GM12878 (cell line): ENCODE measurements around the gene FREY1. TPM values are rescaled to one million over a fixed set of nuclear protein-coding genes. Genes with fewer than 3 reads are reported as not detected.

Experiments used
- ATAC-seq: fragments of 200-7000 bp; cut with Tn5 transposase; 3 replicates; pipeline ENCODE4 v1.9.1; 2020; ENCODE audit warnings: mild to moderate bottlenecking, moderate library complexity
- BruUV-seq: library from RNA; stranded (reverse); fragments of 400-500 nt; replicated peaks from 2 replicates; lab custom pipeline; 2021; lab: Mats Ljungman, UMichigan
- CTCF ChIA-PET: fragments of 300-600 bp; sonication (Branson Sonifier 250); formaldehyde crosslinking; extraction: SDS; loops from one replicate; lab custom pipeline; 2021; ENCODE audit warnings: inconsistent platforms; lab: Yijun Ruan, JAX
- POLR2A ChIA-PET: fragments of 350-600 bp; formaldehyde crosslinking; extraction: SDS; loops from one replicate; lab custom pipeline; 2021; ENCODE audit warnings: inconsistent platforms; lab: Charles Lee
- RAD21 ChIA-PET: fragments of 300-600 bp; sonication (Branson Sonifier 250); formaldehyde crosslinking; loops from one replicate; lab custom pipeline; 2023; ENCODE audit warnings: antibody characterized with exemption; ENCODE audit not compliant: unreplicated experiment; lab: Charles Lee
- SMC1A ChIA-PET: fragments of 300-600 bp; sonication (Branson Sonifier 250); formaldehyde crosslinking; loops from one replicate; lab custom pipeline; 2023; ENCODE audit not compliant: unreplicated experiment, uncharacterized antibody; lab: Charles Lee
- DNase-seq: peaks from one replicate; pipeline ENCODE4 v3.0.0-alpha.2; 2011; ENCODE audit warnings: low read depth, low spot score
- FAIRE-seq: peaks from 3 replicates; lab custom pipeline; 2011; peaks lifted over from hg19 to GRCh38; lab: Jason Lieb, UNC
- H2AFZ ChIP-seq: 2 replicates; pipeline ENCODE4 v1.6.0; 2011; ENCODE audit warnings: low read depth, low read length, control low read depth; ENCODE audit not compliant: control insufficient read depth
- H3K27ac ChIP-seq: 2 replicates; pipeline ENCODE4 v1.5.1; 2011; ENCODE audit warnings: control low read depth; ENCODE audit not compliant: control insufficient read depth, insufficient read depth
- H3K27me3 ChIP-seq, 2 experiments: replicated peaks in 1 of 2; 2 replicates each; pipeline versions ENCODE4 v1.6.0 to v1.6.1; 2011; ENCODE audit warnings: low read length in 1 of 2; ENCODE audit not compliant: control insufficient read depth in 2 of 2, insufficient read depth in 2 of 2
- H3K36me3 ChIP-seq, 2 experiments: 2 replicates each; pipeline ENCODE4 v1.5.1; 2011; ENCODE audit warnings: low read length in 1 of 2; ENCODE audit not compliant: control insufficient read depth in 2 of 2, insufficient read depth in 2 of 2
- H3K4me1 ChIP-seq: 2 replicates; pipeline ENCODE4 v1.6.1; 2011; ENCODE audit warnings: mild to moderate bottlenecking, low read length, moderate library complexity, mixed read lengths; ENCODE audit not compliant: control insufficient read depth, insufficient read depth
- H3K4me2 ChIP-seq: 2 replicates; pipeline ENCODE4 v1.6.0; 2011; ENCODE audit warnings: control low read depth; ENCODE audit not compliant: control insufficient read depth, insufficient read depth
- H3K4me3 ChIP-seq: fragments of 200-600 bp; sonication (generic); 2 replicates; pipeline ENCODE4 v1.5.1; 2016
- H3K79me2 ChIP-seq: 2 replicates; pipeline ENCODE4 v1.6.0; 2011; ENCODE audit warnings: low read length; ENCODE audit not compliant: control insufficient read depth, insufficient read depth
- H3K9ac ChIP-seq: 2 replicates; pipeline ENCODE4 v1.8.0; 2011; ENCODE audit warnings: low read length, control low read depth, mixed read lengths; ENCODE audit not compliant: control insufficient read depth, insufficient read depth
- H3K9me3 ChIP-seq: replicated peaks from 3 replicates; pipeline ENCODE4 v1.5.1; 2011; ENCODE audit warnings: mild to moderate bottlenecking, low read length; ENCODE audit not compliant: control insufficient read depth, insufficient read depth
- H4K20me1 ChIP-seq: 2 replicates; pipeline ENCODE4 v1.6.0; 2011; ENCODE audit not compliant: control insufficient read depth, insufficient read depth
- BCLAF1 ChIP-seq: fragments of 450-650 bp; IDR thresholded peaks from 2 replicates; pipeline ENCODE4 v1.6.1; 2017; ENCODE audit warnings: antibody characterized with exemption, mild to moderate bottlenecking, moderate library complexity
- REST ChIP-seq: IDR thresholded peaks from 2 replicates; pipeline ENCODE4 v1.6.1; 2012; ENCODE audit warnings: mild to moderate bottlenecking, low read depth, low read length
- SKIL ChIP-seq: fragments of 450-650 bp; IDR thresholded peaks from 2 replicates; pipeline ENCODE4 v1.6.1; 2017; ENCODE audit warnings: mild to moderate bottlenecking, low read depth, inconsistent platforms; ENCODE audit not compliant: poor library complexity, severe bottlenecking
- WGBS: methylation state at CpG from one replicate; pipeline ENCODE4 v1.1.6; 2016; ENCODE audit warnings: low lambda C conversion rate; ENCODE audit not compliant: insufficient replicate concordance, insufficient coverage; ENCODE audit errors: missing lambda C conversion rate; 5-methylcytosine and 5-hydroxymethylcytosine counted together
- in situ Hi-C: fragments of 300-500 bp; cut with MboI; formaldehyde crosslinking; loops from 9 replicates; pipeline ENCODE4 v1.14.3; 2018; ENCODE audit warnings: mixed read lengths
- intact Hi-C: fragments of 100-400 bp; cut with micrococcal nuclease; formaldehyde crosslinking; loops from one replicate; pipeline ENCODE4 v1.14.2; 2022; ENCODE audit not compliant: unreplicated experiment
- polyA plus RNA-seq, 11 experiments: library from polyadenylated mRNA; depleted of rRNA in 4 of 11; unstranded in 6 of 11; stranded (reverse) in 5 of 11; fragments of >200 nt; fragmentation: Nextera tagmentation in 4 of 11; fragmentation: Illumina TruSeq in 1 of 11; extraction: Ambion mirVana in 4 of 11; extraction: Trizol in 1 of 11; gene quantifications; 1 replicate in 1 of 11; 2 replicates in 10 of 11; pipeline versions ENCODE4 v1.2.1 to v1.2.3, GENCODE V29; 2011 to 2016; ENCODE audit warnings: inconsistent platforms in 2 of 11, missing spikeins in 2 of 11, low read depth in 1 of 11
- total RNA-seq, 4 experiments: library from RNA; depleted of rRNA in 3 of 4; stranded (reverse); fragments of >200 nt in 3 of 4; fragmentation: Illumina TruSeq in 1 of 4; extraction: Trizol in 1 of 4; gene quantifications; 2 replicates each; pipeline versions ENCODE4 v1.2.1 to v1.2.3, GENCODE V29; 2013 to 2021

The FREY1 gene
- total and polyA plus RNA-seq, 10 of the 15 experiments (the other 5 are each of a cell fraction or from before 2014, with no cell fraction given), result 0.13 to 1.7 (median 0.39) TPM; not detected in 3

GRCh38 chr11:45895553-45896259, 11.4 kb downstream of the FREY1 start:
- H4K20me1 ChIP-seq, result no peaks in the 10 kb centered on the region; the same call in 1 of the 2 replicates
- FAIRE-seq (no peak), ATAC-seq (no peak), DNase-seq (no peak)
- no peaks in the 10 kb centered on the region for H3K4me1 ChIP-seq
- H3K9me3 ChIP-seq, result no peaks in the 10 kb centered on the region
- POLR2A ChIA-PET, result no interaction called here
- intact Hi-C loops (no loop called here), in situ Hi-C loops (no loop called here)
- no peak overlapping the region for H3K4me2 ChIP-seq
- no peaks in the 10 kb centered on the region for H3K36me3 ChIP-seq
- H3K27ac ChIP-seq, result no peak overlapping the region
- no TSS peak for BruUV-seq
- CTCF ChIA-PET, result interaction anchor here (0.7 kb wide), 1 partner anchor 504 kb away, joined by 3 read pairs; no protein-coding TSS in a partner anchor
- TF ChIP-seq REST (no peak), BCLAF1 (no peak), SKIL (no peak)
- H3K4me3 ChIP-seq, result no peak overlapping the region
- no peak overlapping the region for H3K9ac ChIP-seq
- SMC1A ChIA-PET, result no interaction called here
- WGBS, result 38% methylated on average over 8 of the region's 8 CpGs
- no peak overlapping the region for H2AFZ ChIP-seq
- H3K79me2 ChIP-seq, result no peaks in the 10 kb centered on the region
- peaks cover 3 to 10% of the 10 kb centered on the region in 2 experiments; a peak in 3 of 4 replicates for H3K27me3 ChIP-seq
- RAD21 ChIA-PET, result no interaction called here
